ENCODE measurements around the gene GSG1. TPM values are rescaled to one million over a fixed set of nuclear protein-coding genes. Genes with fewer than 3 reads are reported as not detected.

Gene GSG1
- total and polyA plus RNA-seq, 8 donors, result not detected

DNA sequence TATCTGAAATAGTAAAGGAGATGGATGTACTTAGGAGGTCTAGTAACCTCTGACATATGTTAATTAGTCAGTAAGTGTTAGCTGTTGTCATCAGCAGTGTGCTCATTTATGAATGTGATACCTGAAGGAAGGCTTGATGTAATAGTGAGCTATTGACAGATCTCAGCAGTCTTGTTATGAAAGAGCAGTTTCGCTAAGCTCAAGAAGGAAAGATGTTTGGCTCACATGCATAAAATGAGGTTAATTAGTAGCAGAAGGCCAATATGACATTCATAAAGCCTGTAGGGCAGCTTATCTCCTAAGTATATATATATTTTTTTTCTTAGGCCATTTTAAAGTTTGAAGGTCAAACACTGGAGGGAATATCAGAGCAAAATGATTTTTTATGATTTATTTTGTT is 56.5 kb downstream of the GSG1 start:
- H3K27me3 ChIP-seq, result no peaks in the 10 kb centered on the region
- peak in 1 of 2 donors; percentile 55 for DNase-seq
- 28 to 65% (median 39%) methylated on average over 1 of the region's 1 CpG for WGBS, 5 donors

DNA sequence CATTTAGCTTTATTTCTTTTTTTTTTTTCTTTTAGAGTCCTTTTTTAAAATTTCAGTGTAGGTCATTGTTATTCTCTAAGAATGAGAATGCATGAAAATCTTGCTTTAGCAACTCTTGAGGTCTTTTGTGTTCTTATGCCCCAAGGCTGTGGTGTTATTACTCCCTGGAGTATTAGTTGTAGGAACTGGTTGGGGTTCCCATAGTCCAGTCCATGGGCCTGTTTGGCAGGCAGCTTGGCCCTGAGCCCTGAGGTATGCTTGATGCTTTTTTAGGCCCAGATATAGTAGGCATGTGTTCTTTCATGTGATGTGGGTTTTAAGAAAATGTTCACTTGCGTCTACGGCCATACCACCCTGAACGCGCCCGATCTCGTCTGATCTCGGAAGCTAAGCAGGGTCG is 57.7 kb downstream of the GSG1 start:
- TF ChIP-seq, protein P1, sequence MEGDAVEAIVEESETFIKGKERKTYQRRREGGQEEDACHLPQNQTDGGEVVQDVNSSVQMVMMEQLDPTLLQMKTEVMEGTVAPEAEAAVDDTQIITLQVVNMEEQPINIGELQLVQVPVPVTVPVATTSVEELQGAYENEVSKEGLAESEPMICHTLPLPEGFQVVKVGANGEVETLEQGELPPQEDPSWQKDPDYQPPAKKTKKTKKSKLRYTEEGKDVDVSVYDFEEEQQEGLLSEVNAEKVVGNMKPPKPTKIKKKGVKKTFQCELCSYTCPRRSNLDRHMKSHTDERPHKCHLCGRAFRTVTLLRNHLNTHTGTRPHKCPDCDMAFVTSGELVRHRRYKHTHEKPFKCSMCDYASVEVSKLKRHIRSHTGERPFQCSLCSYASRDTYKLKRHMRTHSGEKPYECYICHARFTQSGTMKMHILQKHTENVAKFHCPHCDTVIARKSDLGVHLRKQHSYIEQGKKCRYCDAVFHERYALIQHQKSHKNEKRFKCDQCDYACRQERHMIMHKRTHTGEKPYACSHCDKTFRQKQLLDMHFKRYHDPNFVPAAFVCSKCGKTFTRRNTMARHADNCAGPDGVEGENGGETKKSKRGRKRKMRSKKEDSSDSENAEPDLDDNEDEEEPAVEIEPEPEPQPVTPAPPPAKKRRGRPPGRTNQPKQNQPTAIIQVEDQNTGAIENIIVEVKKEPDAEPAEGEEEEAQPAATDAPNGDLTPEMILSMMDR (IDR thresholded peaks at IDR 0.05), result no peak
- no peak for TF ChIP-seq POLR2A (IDR thresholded peaks at IDR 0.05)
- TF ChIP-seq POLR2AphosphoS5 (IDR thresholded peaks at IDR 0.05), result no peak
- TF ChIP-seq EP300 (IDR thresholded peaks at IDR 0.05), result no peak
- Histone ChIP-seq H3K27ac (no peak overlapping the region), H3K9me3 (no peaks in the 10 kb centered on the region), H3K36me3 (no peaks in the 10 kb centered on the region), H3K27me3 (no peaks in the 10 kb centered on the region), H3K4me1 (peaks cover 4 to 37% (median 14%) of the 10 kb centered on the region in 4 donors), H3K4me3 (no peak overlapping the region)
- DNase-seq, result no peak
- 93 to 98% (median 97%) methylated on average over 8 of the region's 8 CpGs; no CpG with 5 or more reads in 1 of the 5 donors for WGBS, 5 donors
- intact Hi-C loops (cut with DNase I; ENCODE audit: low total_unique reads), result no loop called here

More for the DNA sequence above, 56.5 kb downstream of the GSG1 start:
- Histone ChIP-seq H3K27ac (no peak overlapping the region), H3K4me3 (no peak overlapping the region), H3K9me3 (no peaks in the 10 kb centered on the region), H3K4me1 (peaks cover 4 to 37% (median 14%) of the 10 kb centered on the region in 4 donors), H3K36me3 (no peaks in the 10 kb centered on the region)
- TF ChIP-seq EP300 (IDR thresholded peaks at IDR 0.05), result no peak
- TF ChIP-seq, protein P1 (IDR thresholded peaks at IDR 0.05), result no peak
- TF ChIP-seq POLR2A (IDR thresholded peaks at IDR 0.05), result no peak
- no peak for TF ChIP-seq POLR2AphosphoS5 (IDR thresholded peaks at IDR 0.05)
- intact Hi-C loops (cut with DNase I; ENCODE audit: low total_unique reads), result no loop called here

DNA sequence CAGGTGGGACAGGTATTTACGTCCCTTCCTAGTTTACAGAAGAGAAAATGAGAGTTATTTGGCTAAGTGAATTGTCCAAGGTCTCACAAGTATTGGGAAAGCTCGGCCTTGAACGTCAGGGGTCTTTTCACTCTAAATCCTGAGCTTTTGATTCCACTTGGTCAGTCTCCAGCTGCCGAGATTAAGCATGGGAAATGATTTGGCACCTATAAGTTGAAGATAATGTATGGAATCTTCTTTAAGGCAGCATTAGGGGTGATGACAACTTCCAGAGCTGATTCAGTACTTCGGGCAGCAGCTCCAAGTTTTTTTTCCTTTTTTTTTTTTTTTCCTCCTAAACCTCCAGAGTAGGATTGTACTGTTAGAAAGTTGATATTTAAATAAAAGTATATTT is 58.6 kb downstream of the GSG1 start:
- no peaks in the 10 kb centered on the region for H3K9me3 ChIP-seq
- peak overlapping the region in 2 of 5 donors; percentile 68 to 79 for H3K27ac ChIP-seq
- H3K36me3 ChIP-seq, result no peaks in the 10 kb centered on the region
- no peak for TF ChIP-seq POLR2A (IDR thresholded peaks at IDR 0.05)
- TF ChIP-seq, protein P1 (IDR thresholded peaks at IDR 0.05), result no peak
- no peak for TF ChIP-seq POLR2AphosphoS5 (IDR thresholded peaks at IDR 0.05)
- no peak for TF ChIP-seq EP300 (IDR thresholded peaks at IDR 0.05)
- 6 to 9% (median 9%) methylated on average over 4 to 5 of the region's 5 CpGs for WGBS, 5 donors
- peaks cover 4 to 27% (median 14%) of the 10 kb centered on the region in 4 donors for H3K4me1 ChIP-seq
- intact Hi-C loops (cut with DNase I; ENCODE audit: low total_unique reads), result no loop called here
- no peaks in the 10 kb centered on the region for H3K27me3 ChIP-seq
- no peak for DNase-seq
- H3K4me3 ChIP-seq, result peak overlapping the region; percentile 94 to 100 (median 96)

DNA sequence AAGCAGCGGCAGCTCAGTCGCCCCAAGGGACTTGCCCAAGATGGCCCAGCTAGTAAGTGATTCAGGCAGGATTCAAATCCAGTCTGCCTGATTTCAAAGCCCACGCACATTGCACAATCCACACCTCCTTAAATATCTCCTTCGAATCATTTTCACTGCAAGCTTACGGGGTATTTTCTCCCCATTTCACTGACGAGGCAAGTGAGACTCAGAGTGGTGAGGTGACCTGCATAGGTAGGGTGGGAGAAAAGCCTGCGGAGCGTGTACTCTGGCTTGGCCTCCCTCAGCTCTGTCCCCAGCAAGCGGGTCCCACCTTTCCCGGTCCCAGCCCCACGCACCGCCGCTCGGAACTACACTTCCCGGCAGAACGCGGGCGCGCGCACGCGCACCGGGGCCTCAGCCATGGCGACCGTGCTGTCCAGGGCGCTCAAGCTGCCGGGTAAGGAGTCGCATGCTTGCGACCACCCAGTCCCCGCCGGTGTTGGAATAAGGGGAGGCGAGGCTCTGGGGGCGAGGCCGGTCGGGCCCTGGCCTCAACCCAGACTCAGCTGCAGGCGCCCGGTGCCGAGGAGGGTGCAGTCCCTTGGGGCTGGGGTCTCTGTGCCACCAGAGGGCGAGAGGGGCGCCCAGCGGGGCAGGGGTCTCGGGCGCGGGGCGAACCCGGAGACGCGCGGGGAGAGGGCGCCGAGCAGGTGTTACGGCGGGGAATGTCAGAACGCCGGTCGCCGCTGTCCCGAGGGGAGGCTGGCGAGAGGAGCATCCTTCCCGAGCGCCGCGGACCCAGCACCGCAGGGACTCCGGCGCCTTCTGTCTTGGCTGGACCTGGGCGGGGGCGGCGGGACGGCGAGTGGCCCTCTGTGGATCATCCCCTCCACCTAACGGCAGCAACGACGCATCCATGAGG is 59.2 kb downstream of the GSG1 start, which contains the start of gene FAM234B:
FAM234B (plus strand) TSS at position 380 of the 904 bp plus-strand sequence; CDS start at position 403, 23 bp downstream.
- intact Hi-C loops (cut with DNase I; ENCODE audit: low total_unique reads), result no loop called here
- DNase-seq, result peak; percentile 76 to 91
- TF ChIP-seq POLR2AphosphoS5 (IDR thresholded peaks at IDR 0.05) (peak in 2 of 3 donors; percentile 53 to 64), EP300 (IDR thresholded peaks at IDR 0.05) (no peak), POLR2A (IDR thresholded peaks at IDR 0.05) (no peak)
- TF ChIP-seq, protein P1 (IDR thresholded peaks at IDR 0.05), result no peak
- no peaks in the 10 kb centered on the region for H3K27me3 ChIP-seq
- H3K9me3 ChIP-seq, result no peaks in the 10 kb centered on the region
- peaks cover 4 to 23% (median 14%) of the 10 kb centered on the region in 4 donors for H3K4me1 ChIP-seq
- H3K27ac ChIP-seq, result peak within 1 kb of the TSS in 4 of 5 donors; percentile 68 to 82 (median 76)
- H3K4me3 ChIP-seq, result peak within 1 kb of the TSS; percentile 94 to 100 (median 96)
- no peaks in the 10 kb centered on the region for H3K36me3 ChIP-seq
- WGBS, 5 donors, result 2 to 4% (median 3%) methylated on average over 51 to 74 of the region's 74 CpGs
